Measurements from ENCODE around the gene NELL1. TPM values are rescaled to one million over a fixed set of nuclear protein-coding genes. Genes with fewer than 3 reads are reported as not detected.

Gene NELL1
- total and polyA plus RNA-seq, 2 experiments from 2014 or later = 1.6 TPM; not detected in 1

DNA sequence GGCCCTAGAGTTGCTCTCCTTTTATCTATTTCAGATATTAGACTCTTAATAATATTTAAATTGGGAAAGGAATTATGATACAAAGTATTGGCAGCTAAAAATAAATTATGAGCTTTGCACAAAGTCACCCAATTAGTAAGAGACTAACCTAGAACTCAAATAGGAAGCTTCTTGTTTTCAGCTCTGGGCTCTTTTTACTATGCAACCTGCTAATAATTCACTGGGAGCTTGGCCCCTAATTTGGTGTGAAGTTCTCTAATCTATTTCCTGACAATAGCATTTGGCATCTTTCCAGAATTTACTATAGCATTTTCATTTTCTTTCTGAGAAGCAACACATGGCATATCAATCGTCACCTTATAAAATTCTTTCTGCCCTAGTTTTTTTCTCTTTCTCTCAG lies 795.8 kb downstream of the NELL1 start:
- H3K36me3 ChIP-seq (ENCODE audit: insufficient read depth) = no peaks in the 10 kb centered on the region
- Mint-ChIP-seq H3K36me3 (ENCODE audit: low read depth) (no peaks in the 10 kb centered on the region), H3K4me1 (peaks cover 6% of the 10 kb centered on the region), H3K9me3 (no peaks in the 10 kb centered on the region), H3K4me3 (no peak overlapping the region), H3K27me3 (ENCODE audit: insufficient read depth, low read depth, poor library complexity) (no peaks in the 10 kb centered on the region), H3K27ac (no peak overlapping the region)
- no peak overlapping the region for H3K4me2 ChIP-seq
- no peak overlapping the region for H2AFZ ChIP-seq
- no peaks in the 10 kb centered on the region for H3K4me1 ChIP-seq (ENCODE audit: insufficient read depth)
- no peaks in the 10 kb centered on the region for H3K27me3 ChIP-seq (ENCODE audit: insufficient read depth)
- no peaks in the 10 kb centered on the region for H3K79me2 ChIP-seq (replicated peaks; ENCODE audit: insufficient read depth)
- H3K9me2 ChIP-seq (ENCODE audit: insufficient read depth) = 0 out of 2 replicates have a peak, but pooled peaks cover 4% of the 10 kb centered on the region
- ATAC-seq (no peak), DNase-seq (ENCODE audit: low spot score) (no peak)
- H3K4me3 ChIP-seq = no peak overlapping the region
- H4K20me1 ChIP-seq (replicated peaks; ENCODE audit: insufficient read depth) = no peaks in the 10 kb centered on the region
- H3K27ac ChIP-seq (ENCODE audit: low read depth) = no peak overlapping the region
- TF ChIP-seq JUNB (IDR thresholded peaks at IDR 0.05; ENCODE audit: unreplicated experiment) = no peak
- TF ChIP-seq EZH2phosphoT487 (IDR thresholded peaks at IDR 0.05; ENCODE audit: unreplicated experiment) = no peak
- no peak for TF ChIP-seq CREB1 (CRISPR knock-in tag; IDR thresholded peaks at IDR 0.05; ENCODE audit: low read depth)
- no peak for TF ChIP-seq NANOG (IDR thresholded peaks at IDR 0.05; ENCODE audit: borderline replicate concordance)
- TF ChIP-seq, protein P1, sequence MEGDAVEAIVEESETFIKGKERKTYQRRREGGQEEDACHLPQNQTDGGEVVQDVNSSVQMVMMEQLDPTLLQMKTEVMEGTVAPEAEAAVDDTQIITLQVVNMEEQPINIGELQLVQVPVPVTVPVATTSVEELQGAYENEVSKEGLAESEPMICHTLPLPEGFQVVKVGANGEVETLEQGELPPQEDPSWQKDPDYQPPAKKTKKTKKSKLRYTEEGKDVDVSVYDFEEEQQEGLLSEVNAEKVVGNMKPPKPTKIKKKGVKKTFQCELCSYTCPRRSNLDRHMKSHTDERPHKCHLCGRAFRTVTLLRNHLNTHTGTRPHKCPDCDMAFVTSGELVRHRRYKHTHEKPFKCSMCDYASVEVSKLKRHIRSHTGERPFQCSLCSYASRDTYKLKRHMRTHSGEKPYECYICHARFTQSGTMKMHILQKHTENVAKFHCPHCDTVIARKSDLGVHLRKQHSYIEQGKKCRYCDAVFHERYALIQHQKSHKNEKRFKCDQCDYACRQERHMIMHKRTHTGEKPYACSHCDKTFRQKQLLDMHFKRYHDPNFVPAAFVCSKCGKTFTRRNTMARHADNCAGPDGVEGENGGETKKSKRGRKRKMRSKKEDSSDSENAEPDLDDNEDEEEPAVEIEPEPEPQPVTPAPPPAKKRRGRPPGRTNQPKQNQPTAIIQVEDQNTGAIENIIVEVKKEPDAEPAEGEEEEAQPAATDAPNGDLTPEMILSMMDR (conservative IDR thresholded peaks at IDR 0.05; ENCODE audit: low read depth in 2 of 2) = no peak
- TF ChIP-seq, protein P2, sequence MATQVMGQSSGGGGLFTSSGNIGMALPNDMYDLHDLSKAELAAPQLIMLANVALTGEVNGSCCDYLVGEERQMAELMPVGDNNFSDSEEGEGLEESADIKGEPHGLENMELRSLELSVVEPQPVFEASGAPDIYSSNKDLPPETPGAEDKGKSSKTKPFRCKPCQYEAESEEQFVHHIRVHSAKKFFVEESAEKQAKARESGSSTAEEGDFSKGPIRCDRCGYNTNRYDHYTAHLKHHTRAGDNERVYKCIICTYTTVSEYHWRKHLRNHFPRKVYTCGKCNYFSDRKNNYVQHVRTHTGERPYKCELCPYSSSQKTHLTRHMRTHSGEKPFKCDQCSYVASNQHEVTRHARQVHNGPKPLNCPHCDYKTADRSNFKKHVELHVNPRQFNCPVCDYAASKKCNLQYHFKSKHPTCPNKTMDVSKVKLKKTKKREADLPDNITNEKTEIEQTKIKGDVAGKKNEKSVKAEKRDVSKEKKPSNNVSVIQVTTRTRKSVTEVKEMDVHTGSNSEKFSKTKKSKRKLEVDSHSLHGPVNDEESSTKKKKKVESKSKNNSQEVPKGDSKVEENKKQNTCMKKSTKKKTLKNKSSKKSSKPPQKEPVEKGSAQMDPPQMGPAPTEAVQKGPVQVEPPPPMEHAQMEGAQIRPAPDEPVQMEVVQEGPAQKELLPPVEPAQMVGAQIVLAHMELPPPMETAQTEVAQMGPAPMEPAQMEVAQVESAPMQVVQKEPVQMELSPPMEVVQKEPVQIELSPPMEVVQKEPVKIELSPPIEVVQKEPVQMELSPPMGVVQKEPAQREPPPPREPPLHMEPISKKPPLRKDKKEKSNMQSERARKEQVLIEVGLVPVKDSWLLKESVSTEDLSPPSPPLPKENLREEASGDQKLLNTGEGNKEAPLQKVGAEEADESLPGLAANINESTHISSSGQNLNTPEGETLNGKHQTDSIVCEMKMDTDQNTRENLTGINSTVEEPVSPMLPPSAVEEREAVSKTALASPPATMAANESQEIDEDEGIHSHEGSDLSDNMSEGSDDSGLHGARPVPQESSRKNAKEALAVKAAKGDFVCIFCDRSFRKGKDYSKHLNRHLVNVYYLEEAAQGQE (IDR thresholded peaks at IDR 0.05; ENCODE audit: unreplicated experiment) = no peak
- TF ChIP-seq, protein P3, sequence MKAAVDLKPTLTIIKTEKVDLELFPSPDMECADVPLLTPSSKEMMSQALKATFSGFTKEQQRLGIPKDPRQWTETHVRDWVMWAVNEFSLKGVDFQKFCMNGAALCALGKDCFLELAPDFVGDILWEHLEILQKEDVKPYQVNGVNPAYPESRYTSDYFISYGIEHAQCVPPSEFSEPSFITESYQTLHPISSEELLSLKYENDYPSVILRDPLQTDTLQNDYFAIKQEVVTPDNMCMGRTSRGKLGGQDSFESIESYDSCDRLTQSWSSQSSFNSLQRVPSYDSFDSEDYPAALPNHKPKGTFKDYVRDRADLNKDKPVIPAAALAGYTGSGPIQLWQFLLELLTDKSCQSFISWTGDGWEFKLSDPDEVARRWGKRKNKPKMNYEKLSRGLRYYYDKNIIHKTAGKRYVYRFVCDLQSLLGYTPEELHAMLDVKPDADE (IDR thresholded peaks at IDR 0.05) = no peak
- no peak for TF ChIP-seq ZNF114 (CRISPR knock-in tag; IDR thresholded peaks at IDR 0.05)
- TF ChIP-seq, protein P4, sequence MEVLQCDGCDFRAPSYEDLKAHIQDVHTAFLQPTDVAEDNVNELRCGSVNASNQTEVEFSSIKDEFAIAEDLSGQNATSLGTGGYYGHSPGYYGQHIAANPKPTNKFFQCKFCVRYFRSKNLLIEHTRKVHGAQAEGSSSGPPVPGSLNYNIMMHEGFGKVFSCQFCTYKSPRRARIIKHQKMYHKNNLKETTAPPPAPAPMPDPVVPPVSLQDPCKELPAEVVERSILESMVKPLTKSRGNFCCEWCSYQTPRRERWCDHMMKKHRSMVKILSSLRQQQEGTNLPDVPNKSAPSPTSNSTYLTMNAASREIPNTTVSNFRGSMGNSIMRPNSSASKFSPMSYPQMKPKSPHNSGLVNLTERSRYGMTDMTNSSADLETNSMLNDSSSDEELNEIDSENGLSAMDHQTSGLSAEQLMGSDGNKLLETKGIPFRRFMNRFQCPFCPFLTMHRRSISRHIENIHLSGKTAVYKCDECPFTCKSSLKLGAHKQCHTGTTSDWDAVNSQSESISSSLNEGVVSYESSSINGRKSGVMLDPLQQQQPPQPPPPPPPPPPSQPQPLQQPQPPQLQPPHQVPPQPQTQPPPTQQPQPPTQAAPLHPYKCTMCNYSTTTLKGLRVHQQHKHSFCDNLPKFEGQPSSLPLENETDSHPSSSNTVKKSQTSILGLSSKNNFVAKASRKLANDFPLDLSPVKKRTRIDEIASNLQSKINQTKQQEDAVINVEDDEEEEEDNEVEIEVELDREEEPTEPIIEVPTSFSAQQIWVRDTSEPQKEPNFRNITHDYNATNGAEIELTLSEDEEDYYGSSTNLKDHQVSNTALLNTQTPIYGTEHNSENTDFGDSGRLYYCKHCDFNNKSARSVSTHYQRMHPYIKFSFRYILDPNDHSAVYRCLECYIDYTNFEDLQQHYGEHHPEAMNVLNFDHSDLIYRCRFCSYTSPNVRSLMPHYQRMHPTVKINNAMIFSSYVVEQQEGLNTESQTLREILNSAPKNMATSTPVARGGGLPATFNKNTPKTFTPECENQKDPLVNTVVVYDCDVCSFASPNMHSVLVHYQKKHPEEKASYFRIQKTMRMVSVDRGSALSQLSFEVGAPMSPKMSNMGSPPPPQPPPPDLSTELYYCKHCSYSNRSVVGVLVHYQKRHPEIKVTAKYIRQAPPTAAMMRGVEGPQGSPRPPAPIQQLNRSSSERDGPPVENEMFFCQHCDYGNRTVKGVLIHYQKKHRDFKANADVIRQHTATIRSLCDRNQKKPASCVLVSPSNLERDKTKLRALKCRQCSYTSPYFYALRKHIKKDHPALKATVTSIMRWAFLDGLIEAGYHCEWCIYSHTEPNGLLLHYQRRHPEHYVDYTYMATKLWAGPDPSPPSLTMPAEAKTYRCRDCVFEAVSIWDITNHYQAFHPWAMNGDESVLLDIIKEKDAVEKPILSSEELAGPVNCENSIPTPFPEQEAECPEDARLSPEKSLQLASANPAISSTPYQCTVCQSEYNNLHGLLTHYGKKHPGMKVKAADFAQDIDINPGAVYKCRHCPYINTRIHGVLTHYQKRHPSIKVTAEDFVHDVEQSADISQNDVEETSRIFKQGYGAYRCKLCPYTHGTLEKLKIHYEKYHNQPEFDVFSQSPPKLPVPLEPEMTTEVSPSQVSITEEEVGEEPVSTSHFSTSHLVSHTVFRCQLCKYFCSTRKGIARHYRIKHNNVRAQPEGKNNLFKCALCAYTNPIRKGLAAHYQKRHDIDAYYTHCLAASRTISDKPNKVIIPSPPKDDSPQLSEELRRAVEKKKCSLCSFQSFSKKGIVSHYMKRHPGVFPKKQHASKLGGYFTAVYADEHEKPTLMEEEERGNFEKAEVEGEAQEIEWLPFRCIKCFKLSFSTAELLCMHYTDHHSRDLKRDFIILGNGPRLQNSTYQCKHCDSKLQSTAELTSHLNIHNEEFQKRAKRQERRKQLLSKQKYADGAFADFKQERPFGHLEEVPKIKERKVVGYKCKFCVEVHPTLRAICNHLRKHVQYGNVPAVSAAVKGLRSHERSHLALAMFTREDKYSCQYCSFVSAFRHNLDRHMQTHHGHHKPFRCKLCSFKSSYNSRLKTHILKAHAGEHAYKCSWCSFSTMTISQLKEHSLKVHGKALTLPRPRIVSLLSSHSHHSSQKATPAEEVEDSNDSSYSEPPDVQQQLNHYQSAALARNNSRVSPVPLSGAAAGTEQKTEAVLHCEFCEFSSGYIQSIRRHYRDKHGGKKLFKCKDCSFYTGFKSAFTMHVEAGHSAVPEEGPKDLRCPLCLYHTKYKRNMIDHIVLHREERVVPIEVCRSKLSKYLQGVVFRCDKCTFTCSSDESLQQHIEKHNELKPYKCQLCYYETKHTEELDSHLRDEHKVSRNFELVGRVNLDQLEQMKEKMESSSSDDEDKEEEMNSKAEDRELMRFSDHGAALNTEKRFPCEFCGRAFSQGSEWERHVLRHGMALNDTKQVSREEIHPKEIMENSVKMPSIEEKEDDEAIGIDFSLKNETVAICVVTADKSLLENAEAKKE (CRISPR knock-in tag; IDR thresholded peaks at IDR 0.05) = no peak
- H3F3A ChIP-seq (replicated peaks; ENCODE audit: low read depth) = no peaks in the 10 kb centered on the region

Measured in GM23338 (cell line).